Fibroblast of lung (primary cell): ENCODE data around the gene HSD17B3.

ENCODE experiments used
- EZH2 ChIP-seq: IDR thresholded peaks from 2 replicates; pipeline ENCODE4 v1.5.1; 2012; ENCODE audit warnings: low read length, control low read depth, mild to moderate bottlenecking; ENCODE audit errors: missing control alignments
- TF ChIP-seq, protein P1 (sequence below), 2 donors: IDR thresholded peaks in 1 of 2; conservative IDR thresholded peaks in 1 of 2; 1 replicate in 1 of 2; 2 replicates in 1 of 2; pipeline ENCODE4 v1.5.1; 2011 to 2012; ENCODE audit warnings: low read length in 2 of 2, control low read depth in 1 of 2, inconsistent platforms in 1 of 2, low read depth in 1 of 2, mild to moderate bottlenecking in 1 of 2

DNA sequence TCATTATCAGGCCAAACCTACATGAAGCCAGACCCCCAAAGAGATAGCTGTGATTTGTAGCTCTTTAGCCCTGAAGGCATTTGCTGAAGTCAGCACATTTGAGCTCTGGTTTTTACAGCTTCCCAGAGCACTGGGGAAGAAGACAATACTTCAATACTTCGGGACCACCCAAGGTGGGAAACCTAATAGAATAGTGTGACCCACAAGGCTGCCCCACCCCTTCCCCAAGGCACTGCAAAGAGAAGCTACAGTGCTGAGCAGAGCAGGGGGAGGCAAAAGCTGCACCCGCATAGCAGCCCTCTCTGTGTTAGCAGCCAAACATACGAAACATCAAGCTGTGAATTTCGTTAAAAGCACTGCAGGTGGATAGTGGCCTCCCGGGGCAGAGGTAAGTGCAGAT lies 87.3 kb downstream of the HSD17B3 start:
- TF ChIP-seq, protein P1, sequence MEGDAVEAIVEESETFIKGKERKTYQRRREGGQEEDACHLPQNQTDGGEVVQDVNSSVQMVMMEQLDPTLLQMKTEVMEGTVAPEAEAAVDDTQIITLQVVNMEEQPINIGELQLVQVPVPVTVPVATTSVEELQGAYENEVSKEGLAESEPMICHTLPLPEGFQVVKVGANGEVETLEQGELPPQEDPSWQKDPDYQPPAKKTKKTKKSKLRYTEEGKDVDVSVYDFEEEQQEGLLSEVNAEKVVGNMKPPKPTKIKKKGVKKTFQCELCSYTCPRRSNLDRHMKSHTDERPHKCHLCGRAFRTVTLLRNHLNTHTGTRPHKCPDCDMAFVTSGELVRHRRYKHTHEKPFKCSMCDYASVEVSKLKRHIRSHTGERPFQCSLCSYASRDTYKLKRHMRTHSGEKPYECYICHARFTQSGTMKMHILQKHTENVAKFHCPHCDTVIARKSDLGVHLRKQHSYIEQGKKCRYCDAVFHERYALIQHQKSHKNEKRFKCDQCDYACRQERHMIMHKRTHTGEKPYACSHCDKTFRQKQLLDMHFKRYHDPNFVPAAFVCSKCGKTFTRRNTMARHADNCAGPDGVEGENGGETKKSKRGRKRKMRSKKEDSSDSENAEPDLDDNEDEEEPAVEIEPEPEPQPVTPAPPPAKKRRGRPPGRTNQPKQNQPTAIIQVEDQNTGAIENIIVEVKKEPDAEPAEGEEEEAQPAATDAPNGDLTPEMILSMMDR (conservative IDR thresholded peaks at IDR 0.05 in 1 of 2, IDR thresholded peaks at IDR 0.05 in 1 of 2; ENCODE audit: low read depth in 1 of 2, low read length in 2 of 2), result no peak
- no peak for TF ChIP-seq EZH2
